ENCODE measurements around the gene ABCC10. TPM values are rescaled to one million over a fixed set of nuclear protein-coding genes. Genes with fewer than 3 reads are reported as not detected.

ABCC10 gene
- total RNA-seq, 6 donors from 2014 or later: 18.8 to 75.4 (median 34.2) TPM

DNA sequence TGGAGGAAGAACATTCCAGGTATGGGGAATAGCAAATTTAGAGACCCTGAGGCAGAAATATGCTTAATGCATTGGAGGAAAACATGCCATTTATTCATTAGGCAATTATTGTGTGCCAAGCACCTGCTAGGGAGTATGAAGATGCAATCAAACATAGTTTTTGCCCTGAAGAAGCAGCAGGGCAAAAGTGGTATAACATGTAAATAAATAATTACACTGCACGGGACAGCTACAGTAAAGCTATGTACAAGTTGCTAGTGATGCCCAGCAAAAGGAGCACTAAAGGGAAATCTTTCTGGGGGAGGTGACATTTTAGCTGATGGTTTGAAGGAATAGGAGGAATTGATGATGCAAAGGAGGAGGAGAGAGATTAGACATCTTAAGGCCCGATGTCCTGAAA is 49.4 kb downstream of the ABCC10 start:
- Histone ChIP-seq H3K27ac (peak overlapping the region in 3 of 4 donors; percentile 83 to 89 (median 88)), H3K4me3 (peak overlapping the region in 3 of 4 donors; percentile 68 to 87 (median 81)), H3K9me3 (no peaks in the 10 kb centered on the region), H3K36me3 (no peaks in the 10 kb centered on the region), H3K27me3 (no peaks in the 10 kb centered on the region), H3K4me1 (peaks cover 13 to 31% (median 17%) of the 10 kb centered on the region in 4 donors)
- 31 to 34% methylated on average over 2 of the region's 2 CpGs for WGBS, 2 donors
- no peak for ATAC-seq (ENCODE audit: low FRiP score in 2 of 2)
- no peak for DNase-seq
- TF ChIP-seq POLR2AphosphoS5 (IDR thresholded peaks at IDR 0.05) (no peak), EP300 (IDR thresholded peaks at IDR 0.05) (no peak)
- TF ChIP-seq, protein P1, sequence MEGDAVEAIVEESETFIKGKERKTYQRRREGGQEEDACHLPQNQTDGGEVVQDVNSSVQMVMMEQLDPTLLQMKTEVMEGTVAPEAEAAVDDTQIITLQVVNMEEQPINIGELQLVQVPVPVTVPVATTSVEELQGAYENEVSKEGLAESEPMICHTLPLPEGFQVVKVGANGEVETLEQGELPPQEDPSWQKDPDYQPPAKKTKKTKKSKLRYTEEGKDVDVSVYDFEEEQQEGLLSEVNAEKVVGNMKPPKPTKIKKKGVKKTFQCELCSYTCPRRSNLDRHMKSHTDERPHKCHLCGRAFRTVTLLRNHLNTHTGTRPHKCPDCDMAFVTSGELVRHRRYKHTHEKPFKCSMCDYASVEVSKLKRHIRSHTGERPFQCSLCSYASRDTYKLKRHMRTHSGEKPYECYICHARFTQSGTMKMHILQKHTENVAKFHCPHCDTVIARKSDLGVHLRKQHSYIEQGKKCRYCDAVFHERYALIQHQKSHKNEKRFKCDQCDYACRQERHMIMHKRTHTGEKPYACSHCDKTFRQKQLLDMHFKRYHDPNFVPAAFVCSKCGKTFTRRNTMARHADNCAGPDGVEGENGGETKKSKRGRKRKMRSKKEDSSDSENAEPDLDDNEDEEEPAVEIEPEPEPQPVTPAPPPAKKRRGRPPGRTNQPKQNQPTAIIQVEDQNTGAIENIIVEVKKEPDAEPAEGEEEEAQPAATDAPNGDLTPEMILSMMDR (IDR thresholded peaks at IDR 0.05): no peak

DNA sequence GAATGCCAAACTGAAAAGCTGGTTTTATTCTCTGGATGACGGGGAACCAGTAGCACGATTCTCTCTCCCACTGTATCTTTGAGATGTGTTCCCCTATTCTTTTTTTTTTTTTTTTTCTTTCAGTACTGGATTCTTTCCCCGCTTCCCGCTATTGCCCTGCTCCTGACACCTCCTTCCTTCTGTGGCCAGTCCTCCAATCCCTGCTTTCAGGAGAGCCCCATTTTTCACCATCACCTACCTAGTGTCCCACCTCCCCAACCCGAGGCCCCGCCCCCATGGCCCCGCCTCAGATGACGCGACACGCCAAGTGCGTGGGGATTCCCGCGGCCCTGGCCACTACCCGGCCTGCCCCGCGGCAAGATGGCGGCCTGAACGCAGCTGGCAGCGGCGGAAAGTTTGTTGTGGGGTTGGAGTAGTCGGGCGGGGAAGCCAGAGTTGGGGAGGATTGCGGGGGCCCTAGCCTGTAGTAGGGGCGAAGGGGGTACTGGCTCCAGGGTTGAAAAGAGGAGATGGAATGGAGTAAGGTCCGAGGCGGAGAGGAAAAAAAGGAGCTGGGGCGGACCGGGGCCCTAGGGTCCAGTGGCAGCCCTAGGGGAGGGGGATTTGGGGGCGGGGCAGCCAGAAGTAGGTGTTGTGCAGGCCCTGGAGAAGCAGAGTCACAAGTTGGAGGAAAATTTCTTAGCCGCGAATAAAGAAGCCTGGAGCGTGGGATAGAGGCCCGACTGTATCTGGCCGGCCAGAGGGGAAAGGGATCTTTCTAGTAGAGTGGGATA is 50.1 kb downstream of the ABCC10 start, which contains the start of gene TJAP1:
TSS of gene TJAP1 (plus strand) at position 336 of the 773 bp plus-strand sequence. CDS start 21,432 bp downstream, outside the sequence.
- 1% methylated on average over 31 to 33 of the region's 34 CpGs for WGBS, 2 donors
- peak; percentile 92 to 100 for DNase-seq

DNA sequence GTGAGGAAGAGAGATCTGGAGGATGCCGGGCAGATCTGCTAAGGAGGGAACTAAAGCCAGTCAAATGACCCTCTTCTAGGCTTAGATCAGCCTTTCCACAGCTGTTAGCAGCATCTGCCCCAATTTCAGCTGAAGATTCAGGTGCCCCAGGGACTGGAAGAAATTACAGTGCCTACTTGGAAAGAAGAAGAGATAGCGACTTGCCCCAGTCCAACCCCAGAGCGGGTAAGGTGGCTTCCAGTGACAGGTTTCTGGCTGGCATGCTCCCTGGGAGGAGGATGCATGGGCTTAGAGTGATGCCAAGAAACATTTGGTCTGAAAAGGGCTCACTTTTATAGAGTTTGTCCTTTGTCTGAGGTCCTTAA is 50.6 kb downstream of the ABCC10 start:
- H3K36me3 ChIP-seq: no peaks in the 10 kb centered on the region
- peaks cover 13 to 31% (median 17%) of the 10 kb centered on the region in 4 donors for H3K4me1 ChIP-seq
- H3K27me3 ChIP-seq: no peaks in the 10 kb centered on the region
- peak overlapping the region; percentile 36 to 87 (median 74) for H3K4me3 ChIP-seq
- 3 to 24% methylated on average over 3 of the region's 3 CpGs for WGBS, 2 donors
- TF ChIP-seq EP300 (IDR thresholded peaks at IDR 0.05): no peak
- TF ChIP-seq POLR2AphosphoS5 (IDR thresholded peaks at IDR 0.05): no peak
- no peak for TF ChIP-seq POLR2A (IDR thresholded peaks at IDR 0.05)
- TF ChIP-seq, protein P1 (IDR thresholded peaks at IDR 0.05): no peak
- DNase-seq (no peak), ATAC-seq (ENCODE audit: low FRiP score in 2 of 2) (no peak)
- H3K9me3 ChIP-seq: no peaks in the 10 kb centered on the region
- peak overlapping the region; percentile 83 to 89 (median 88) for H3K27ac ChIP-seq

More for the DNA sequence above, 50.1 kb downstream of the ABCC10 start, which contains the start of gene TJAP1:
- Histone ChIP-seq H3K36me3 (no peaks in the 10 kb centered on the region), H3K4me1 (peaks cover 13 to 31% (median 17%) of the 10 kb centered on the region in 4 donors), H3K27me3 (no peaks in the 10 kb centered on the region), H3K9me3 (no peaks in the 10 kb centered on the region), H3K27ac (peak within 1 kb of the TSS; percentile 83 to 89 (median 88)), H3K4me3 (peak within 1 kb of the TSS; percentile 36 to 87 (median 74))
- peak; percentile 99 to 100 for ATAC-seq (ENCODE audit: low FRiP score in 2 of 2)
- TF ChIP-seq, protein P1 (IDR thresholded peaks at IDR 0.05): no peak
- peak in 3 of 4 donors; percentile 28 to 76 (median 69) for TF ChIP-seq POLR2A (IDR thresholded peaks at IDR 0.05)
- peak; percentile 87 to 96 for TF ChIP-seq POLR2AphosphoS5 (IDR thresholded peaks at IDR 0.05)
- TF ChIP-seq EP300 (IDR thresholded peaks at IDR 0.05): no peak

DNA sequence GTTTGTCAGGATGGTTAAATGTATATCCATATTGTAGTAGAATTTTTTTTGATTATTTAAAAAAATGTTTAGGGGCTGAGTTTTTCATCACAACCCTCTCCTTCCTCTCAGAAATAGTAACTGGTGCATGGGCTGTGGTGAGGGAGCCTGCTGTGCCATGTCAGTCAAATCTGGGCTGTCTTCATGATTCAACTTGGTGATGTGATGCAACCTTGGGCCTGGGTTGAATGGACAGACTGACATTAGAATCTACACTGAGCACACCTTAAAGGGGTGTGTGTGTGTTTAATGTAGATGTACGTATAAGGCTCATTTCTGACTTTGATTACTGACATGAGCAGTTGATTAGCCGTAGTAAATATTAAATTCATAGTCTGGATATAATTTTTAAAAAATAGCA is 53.7 kb downstream of the ABCC10 start:
- WGBS, 2 donors: 88 to 95% methylated on average over 2 of the region's 2 CpGs
- Histone ChIP-seq H3K36me3 (peaks cover 0 to 5% (median 0%) of the 10 kb centered on the region in 4 donors), H3K27ac (no peak overlapping the region), H3K4me1 (peaks cover 13 to 31% (median 21%) of the 10 kb centered on the region in 4 donors), H3K4me3 (no peak overlapping the region), H3K9me3 (no peaks in the 10 kb centered on the region), H3K27me3 (no peaks in the 10 kb centered on the region)
- DNase-seq (no peak), ATAC-seq (ENCODE audit: low FRiP score in 2 of 2) (no peak)
- TF ChIP-seq EP300 (IDR thresholded peaks at IDR 0.05) (no peak), POLR2AphosphoS5 (IDR thresholded peaks at IDR 0.05) (no peak), POLR2A (IDR thresholded peaks at IDR 0.05) (no peak)
- TF ChIP-seq, protein P1 (IDR thresholded peaks at IDR 0.05): no peak

Measured in upper lobe of left lung (tissue), 6 donors.